OCI-LY3 (cell line): Measurements from ENCODE around the gene NAT14.

Source experiments
- H2AFZ ChIP-seq: fragments of 200-600, 300-600 bp; shearing (Covaris generic); 2 replicates; pipeline ENCODE4 v1.6.0; 2014; ENCODE audit warnings: antibody characterized with exemption, low read depth, low read length
- H3K27ac ChIP-seq: fragments of 200-600, 300-600 bp; sonication (generic); 2 replicates; pipeline ENCODE4 v1.5.1; 2014; ENCODE audit warnings: mild to moderate bottlenecking, low read length, moderate library complexity, mixed read lengths
- H3K27me3 ChIP-seq: fragments of 200-600, 300-600 bp; sonication (generic); 2 replicates; pipeline ENCODE4 v1.6.1; 2014; ENCODE audit warnings: low read depth, low read length, mixed read lengths
- H3K36me3 ChIP-seq: fragments of 200-600, 300-600 bp; sonication (generic); replicated peaks from 2 replicates; pipeline ENCODE3; 2014; ENCODE audit warnings: low read depth, low read length, mixed read lengths
- H3K4me1 ChIP-seq: fragments of 300-600, 200-600 bp; sonication (generic); 2 replicates; pipeline ENCODE4 v1.6.1; 2014; ENCODE audit warnings: low read length, mixed read lengths
- H3K4me2 ChIP-seq: fragments of 200-600, 300-600 bp; sonication (generic); 2 replicates; pipeline ENCODE4 v1.6.1; 2014; ENCODE audit warnings: low read length, mixed read lengths
- H3K4me3 ChIP-seq: fragments of 300-600, 200-600 bp; sonication (generic); 2 replicates; pipeline ENCODE4 v1.5.1; 2014; ENCODE audit warnings: antibody characterized with exemption, mild to moderate bottlenecking, low read length, moderate library complexity
- H3K79me2 ChIP-seq: fragments of 300-600, 200-600 bp; shearing (Covaris generic); 2 replicates; pipeline ENCODE4 v1.6.1; 2014; ENCODE audit warnings: mild to moderate bottlenecking, low read length, mixed read lengths
- H3K9ac ChIP-seq: fragments of 300-600, 200-600 bp; shearing (Covaris generic); 2 replicates; pipeline ENCODE4 v1.6.0; 2014; ENCODE audit warnings: mild to moderate bottlenecking, low read length, moderate library complexity
- H3K9me3 ChIP-seq: fragments of 200-600, 300-600 bp; shearing (Covaris generic); 2 replicates; pipeline ENCODE4 v1.6.1; 2014; ENCODE audit warnings: low read length, mixed read lengths; ENCODE audit not compliant: insufficient read depth
- H4K20me1 ChIP-seq: fragments of 200-600, 300-600 bp; sonication (generic); 2 replicates; pipeline ENCODE4 v1.6.1; 2016; ENCODE audit warnings: low read length, mixed read lengths; ENCODE audit not compliant: insufficient read depth
- CTCF ChIP-seq: fragments of 200-600, 300-600 bp; sonication (generic); IDR thresholded peaks from 2 replicates; pipeline ENCODE4 v1.5.1; 2014; ENCODE audit warnings: antibody characterized with exemption, low read length, low read depth
- EZH2phosphoT487 ChIP-seq: fragments of 200-600 bp; shearing (Covaris generic); IDR thresholded peaks from 2 replicates; pipeline ENCODE4 v1.6.1; 2018; ENCODE audit warnings: antibody characterized with exemption, mixed run types, low read depth

The NAT14 gene

DNA sequence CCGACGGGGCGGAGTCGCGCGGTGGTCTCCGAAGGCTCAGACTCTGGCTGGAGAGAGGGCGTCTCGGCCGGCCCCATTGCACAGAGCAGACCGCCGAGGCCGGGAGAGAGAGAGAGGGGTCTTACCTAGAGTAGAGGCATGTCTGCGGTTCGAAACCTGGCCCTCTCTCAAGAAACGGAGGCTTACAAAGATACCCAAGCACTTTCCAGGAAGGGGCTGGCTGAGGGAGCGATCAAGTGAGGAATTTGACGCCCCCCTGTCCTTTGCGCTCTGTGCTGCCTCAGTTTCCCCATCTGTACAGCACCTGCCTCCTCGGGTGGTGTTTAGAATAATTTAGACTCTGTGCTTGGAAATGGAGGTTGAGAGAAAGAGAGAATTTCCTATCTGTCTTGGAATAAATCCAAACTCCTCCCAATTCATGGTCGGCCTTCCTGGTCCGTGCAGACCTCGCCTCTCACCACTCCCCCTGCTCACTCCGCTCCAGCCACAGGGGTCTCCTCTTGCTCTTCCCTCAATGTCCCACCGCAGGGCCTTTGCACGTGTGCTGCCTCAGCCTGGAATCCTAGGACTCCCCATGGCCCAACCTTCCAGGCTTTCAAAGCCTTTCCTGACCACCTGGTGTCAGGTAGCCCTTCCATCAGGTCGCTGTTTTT is 22.9 kb upstream of the NAT14 start:
- H3K4me2 ChIP-seq, result peak overlapping the region; percentile 97
- H2AFZ ChIP-seq, result peak overlapping the region; percentile 72
- no peak overlapping the region for H3K27ac ChIP-seq
- H3K9ac ChIP-seq, result peak overlapping the region; percentile 75
- peaks cover 11% of the 10 kb centered on the region for H3K4me1 ChIP-seq
- TF ChIP-seq CTCF, result no peak
- no peak for TF ChIP-seq EZH2phosphoT487
- peak overlapping the region; percentile 88 for H3K4me3 ChIP-seq
- 0 out of 2 replicates have a peak, but pooled peaks cover 3% of the 10 kb centered on the region for H3K79me2 ChIP-seq
- H4K20me1 ChIP-seq, result no peaks in the 10 kb centered on the region
- no peaks in the 10 kb centered on the region for H3K9me3 ChIP-seq
- H3K27me3 ChIP-seq, result no peaks in the 10 kb centered on the region
- no peaks in the 10 kb centered on the region for H3K36me3 ChIP-seq

DNA sequence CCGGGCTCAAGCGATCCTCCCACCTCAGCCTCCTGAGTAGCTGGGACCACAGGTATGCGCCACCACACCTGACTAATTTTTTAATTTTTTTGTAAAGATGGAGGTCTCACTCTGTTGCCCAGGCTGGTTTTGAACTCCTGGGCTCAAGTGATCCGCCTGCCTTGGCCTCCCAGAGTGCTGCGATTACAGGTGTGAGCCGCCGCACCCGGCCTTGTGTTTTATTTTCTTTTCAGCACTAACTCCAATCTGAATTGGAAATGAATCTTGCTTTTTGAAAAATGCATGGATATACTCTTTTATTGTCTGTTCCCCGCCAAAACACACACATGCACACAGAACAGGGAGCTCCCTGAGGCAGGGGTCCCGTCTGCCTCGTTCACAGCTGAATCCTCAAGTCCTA is 22.3 kb upstream of the NAT14 start:
- Histone ChIP-seq H3K4me3 (no peak overlapping the region), H3K9me3 (no peaks in the 10 kb centered on the region), H3K4me2 (0 out of 2 replicates have a peak overlapping the region, but pooled peaks have one; percentile 97), H3K27ac (no peak overlapping the region), H4K20me1 (no peaks in the 10 kb centered on the region), H3K9ac (no peak overlapping the region), H3K27me3 (no peaks in the 10 kb centered on the region), H2AFZ (no peak overlapping the region), H3K36me3 (no peaks in the 10 kb centered on the region), H3K4me1 (peaks cover 11% of the 10 kb centered on the region), H3K79me2 (0 out of 2 replicates have a peak, but pooled peaks cover 3% of the 10 kb centered on the region)
- TF ChIP-seq CTCF, result no peak
- no peak for TF ChIP-seq EZH2phosphoT487

DNA sequence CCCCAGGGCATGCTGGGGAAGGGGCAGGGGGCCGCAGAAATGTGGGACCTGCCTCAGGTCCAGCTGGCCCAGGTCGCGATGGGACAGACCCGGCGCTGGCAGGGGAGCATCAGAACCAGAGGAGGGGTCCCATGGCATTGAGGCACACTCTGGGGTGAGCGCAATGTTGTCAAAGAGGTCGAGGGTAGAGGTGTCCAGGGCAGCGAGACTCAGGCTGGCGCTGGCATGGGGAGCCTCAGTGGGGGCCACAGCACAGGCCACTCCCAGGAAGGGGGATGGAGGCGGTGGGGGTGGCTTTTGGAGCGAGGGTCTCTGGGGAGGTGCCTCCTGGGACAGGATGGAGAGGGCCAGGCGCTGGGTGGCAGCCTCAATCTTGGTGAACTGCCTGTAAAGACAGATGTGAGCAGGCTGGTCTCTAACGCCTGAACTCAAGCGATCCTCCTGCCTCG is 21.4 kb upstream of the NAT14 start:
- no peak overlapping the region for H3K4me3 ChIP-seq

More for the DNA sequence above, 21.4 kb upstream of the NAT14 start:
- no peak overlapping the region for H3K27ac ChIP-seq
- no peak overlapping the region for H3K9ac ChIP-seq
- H3K4me2 ChIP-seq, result no peak overlapping the region
- TF ChIP-seq EZH2phosphoT487 (no peak), CTCF (no peak)
- H3K4me1 ChIP-seq, result peaks cover 15% of the 10 kb centered on the region
- H2AFZ ChIP-seq, result no peak overlapping the region
- H4K20me1 ChIP-seq, result no peaks in the 10 kb centered on the region
- H3K9me3 ChIP-seq, result no peaks in the 10 kb centered on the region
- H3K27me3 ChIP-seq, result no peaks in the 10 kb centered on the region
- no peaks in the 10 kb centered on the region for H3K36me3 ChIP-seq
- 0 out of 2 replicates have a peak, but pooled peaks cover 3% of the 10 kb centered on the region for H3K79me2 ChIP-seq
